Right lobe of liver (tissue), 6 donors: ENCODE results near the gene VCL. TPM values are rescaled to one million over a fixed set of nuclear protein-coding genes. Genes with fewer than 3 reads are reported as not detected.

ENCODE experiments used
- ATAC-seq, 4 donors: fragments of 200-7000 bp; cut with Tn5 transposase; one replicate each; pipeline ENCODE4 v1.9.1; 2020; ENCODE audit warnings: mild to moderate bottlenecking in 4 of 4, moderate library complexity in 4 of 4
- DNase-seq, 3 donors: peaks; one replicate each; pipeline ENCODE4 v3.0.0-alpha.2; 2020
- H3K27ac ChIP-seq, 3 donors: fragments of 200-600 bp; one replicate each; pipeline ENCODE4 v1.8.0; 2022
- H3K27me3 ChIP-seq, 2 donors: fragments of 200-600 bp; one replicate each; pipeline ENCODE4 v1.8.0; 2022
- H3K36me3 ChIP-seq, 4 donors: fragments of 200-600 bp; sonication (generic) in 1 of 4; one replicate each; pipeline versions ENCODE4 v1.5.1 to v1.8.0; 2017 to 2022; ENCODE audit warnings: control low read depth in 1 of 4
- H3K4me1 ChIP-seq, 4 donors: fragments of 200-600 bp; sonication (generic) in 1 of 4; one replicate each; pipeline versions ENCODE4 v1.5.1 to v1.8.0; 2017 to 2022; ENCODE audit warnings: control low read depth in 1 of 4
- H3K4me3 ChIP-seq, 3 donors: fragments of 200-600 bp; one replicate each; pipeline ENCODE4 v1.8.0; 2022
- H3K9me3 ChIP-seq, 4 donors: fragments of 200-600 bp; sonication (generic) in 1 of 4; one replicate each; pipeline versions ENCODE4 v1.5.1 to v1.8.0; 2017 to 2022; ENCODE audit warnings: control low read depth in 1 of 4
- POLR2A ChIP-seq: fragments of 450-650 bp; IDR thresholded peaks from one replicate; pipeline ENCODE4 v1.6.1; 2017; ENCODE audit warnings: antibody characterized with exemption, mild to moderate bottlenecking
- WGBS: methylation state at CpG from one replicate; pipeline ENCODE4 v1.1.6; 2018; ENCODE audit warnings: low coverage, low lambda C conversion rate; ENCODE audit not compliant: insufficient coverage; ENCODE audit errors: missing lambda C conversion rate; 5-methylcytosine and 5-hydroxymethylcytosine counted together
- intact Hi-C, 2 donors: fragments of 100-400 bp; cut with DNase I; formaldehyde crosslinking; loops; one replicate each; pipeline versions ENCODE4 v1.11.2 to v1.14.1; 2022
- total RNA-seq, 6 experiments: library from RNA; depleted of rRNA in 2 of 6; stranded (reverse); fragments of >200 nt in 2 of 6; fragmentation: NEBNext Ultra II Directional in 3 of 6; extraction: Animal tissue kit (Norgen Biotek cat#: 25700) in 3 of 6; gene quantifications; one replicate each; pipeline versions ENCODE4 v1.1.0 to v1.2.4, GENCODE V29; 2016 to 2023
- TF ChIP-seq, protein P1 (sequence below), 4 donors: fragments of 200-600 bp in 3 of 4; fragments of 450-650 bp in 1 of 4; IDR thresholded peaks; one replicate each; pipeline versions ENCODE4 v1.5.1 to v1.8.0; 2016 to 2022; ENCODE audit warnings: antibody characterized with exemption in 4 of 4, mild to moderate bottlenecking in 2 of 4
- donor health status: DM: no; HTN: yes; CAD: no.
- donor health status: DM: no; HTN: no; CAD: no.
- donor health status: DM: no; HTN: no; CAD: no.
- donor health status: DM: no; HTN: yes; CAD: no.
- donor health status: DM: no; HTN: yes; CAD: no.

Gene VCL
- total RNA-seq, 6 experiments from 2014 or later, result 13.2 to 58.9 (median 27.5) TPM

- DNase-seq, result no peak
- intact Hi-C loops, result no loop called here
- Histone ChIP-seq H3K4me3 (no peak overlapping the region), H3K27me3 (no peaks in the 10 kb centered on the region), H3K4me1 (peaks cover 0 to 9% (median 3%) of the 10 kb centered on the region in 4 donors), H3K27ac (no peak overlapping the region), H3K9me3 (no peaks in the 10 kb centered on the region), H3K36me3 (no peaks in the 10 kb centered on the region)
- peak in 3 of 4 donors; percentile 78 to 82 (median 82) for ATAC-seq
- WGBS, result 24% methylated on average over 4 of the region's 4 CpGs
- TF ChIP-seq, protein P1, sequence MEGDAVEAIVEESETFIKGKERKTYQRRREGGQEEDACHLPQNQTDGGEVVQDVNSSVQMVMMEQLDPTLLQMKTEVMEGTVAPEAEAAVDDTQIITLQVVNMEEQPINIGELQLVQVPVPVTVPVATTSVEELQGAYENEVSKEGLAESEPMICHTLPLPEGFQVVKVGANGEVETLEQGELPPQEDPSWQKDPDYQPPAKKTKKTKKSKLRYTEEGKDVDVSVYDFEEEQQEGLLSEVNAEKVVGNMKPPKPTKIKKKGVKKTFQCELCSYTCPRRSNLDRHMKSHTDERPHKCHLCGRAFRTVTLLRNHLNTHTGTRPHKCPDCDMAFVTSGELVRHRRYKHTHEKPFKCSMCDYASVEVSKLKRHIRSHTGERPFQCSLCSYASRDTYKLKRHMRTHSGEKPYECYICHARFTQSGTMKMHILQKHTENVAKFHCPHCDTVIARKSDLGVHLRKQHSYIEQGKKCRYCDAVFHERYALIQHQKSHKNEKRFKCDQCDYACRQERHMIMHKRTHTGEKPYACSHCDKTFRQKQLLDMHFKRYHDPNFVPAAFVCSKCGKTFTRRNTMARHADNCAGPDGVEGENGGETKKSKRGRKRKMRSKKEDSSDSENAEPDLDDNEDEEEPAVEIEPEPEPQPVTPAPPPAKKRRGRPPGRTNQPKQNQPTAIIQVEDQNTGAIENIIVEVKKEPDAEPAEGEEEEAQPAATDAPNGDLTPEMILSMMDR (IDR thresholded peaks at IDR 0.05), result no peak
- no peak for TF ChIP-seq POLR2A
Observed at GRCh38 chr10:74067373-74068352, 69.7 kb downstream of the VCL start.

DNA sequence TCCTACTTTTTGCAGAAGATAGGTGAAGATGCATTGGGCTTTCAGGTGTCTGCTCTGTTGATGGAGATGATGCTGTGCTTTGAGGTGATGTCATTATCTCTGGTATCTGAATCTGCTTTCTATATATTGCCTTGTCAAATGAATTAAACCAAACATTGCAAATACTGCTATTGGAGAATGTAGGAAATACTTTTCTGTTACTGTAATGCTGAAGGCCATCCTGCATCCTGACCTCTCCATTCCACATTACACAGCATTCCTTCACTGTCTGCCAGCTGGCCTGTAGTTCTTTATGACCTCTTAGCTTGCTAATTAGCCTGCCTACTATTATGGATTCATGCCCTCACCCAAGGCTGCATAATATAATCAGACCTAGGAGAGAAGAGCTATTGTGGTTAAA, 73.2 kb downstream of the VCL start:
- peaks cover 0 to 9% (median 3%) of the 10 kb centered on the region in 4 donors for H3K4me1 ChIP-seq
- peak; percentile 22 to 53 (median 42) for ATAC-seq

GRCh38 chr10:74072503-74072902, 74.6 kb downstream of the VCL start:
- TF ChIP-seq, protein P1 (IDR thresholded peaks at IDR 0.05), result no peak
- no peak for TF ChIP-seq POLR2A
- Histone ChIP-seq H3K9me3 (no peaks in the 10 kb centered on the region), H3K27ac (no peak overlapping the region), H3K4me1 (peaks cover 0 to 8% (median 3%) of the 10 kb centered on the region in 4 donors), H3K36me3 (peaks cover 0 to 9% (median 0%) of the 10 kb centered on the region in 4 donors), H3K27me3 (no peaks in the 10 kb centered on the region), H3K4me3 (no peak overlapping the region)
- DNase-seq, result no peak
- intact Hi-C loops, result no loop called here
- 62% methylated on average over 6 of the region's 6 CpGs for WGBS
- no peak for ATAC-seq

More for the DNA sequence above, 73.2 kb downstream of the VCL start:
- H3K36me3 ChIP-seq, result peaks cover 0 to 9% (median 0%) of the 10 kb centered on the region in 4 donors
- no peak overlapping the region for H3K27ac ChIP-seq
- intact Hi-C loops, result no loop called here
- H3K9me3 ChIP-seq, result no peaks in the 10 kb centered on the region
- DNase-seq, result no peak
- H3K4me3 ChIP-seq, result no peak overlapping the region
- no peaks in the 10 kb centered on the region for H3K27me3 ChIP-seq
- TF ChIP-seq, protein P1 (IDR thresholded peaks at IDR 0.05), result no peak
- TF ChIP-seq POLR2A, result no peak

- Histone ChIP-seq H3K27ac (no peak overlapping the region), H3K4me1 (no peaks in the 10 kb centered on the region), H3K27me3 (no peaks in the 10 kb centered on the region), H3K4me3 (no peak overlapping the region), H3K9me3 (no peaks in the 10 kb centered on the region), H3K36me3 (peaks cover 0 to 9% (median 0%) of the 10 kb centered on the region in 4 donors)
- intact Hi-C loops, result no loop called here
- no peak for ATAC-seq
- TF ChIP-seq POLR2A, result no peak
- TF ChIP-seq, protein P1 (IDR thresholded peaks at IDR 0.05), result no peak
- WGBS, result 69% methylated on average over 5 of the region's 5 CpGs
- DNase-seq, result no peak
Observed at GRCh38 chr10:74075906-74076305, 78.0 kb downstream of the VCL start.
